Astrocyte (in vitro differentiated cells and primary cell): ENCODE results near the gene ZBTB7B. TPM values are rescaled to one million over a fixed set of nuclear protein-coding genes. Genes with fewer than 3 reads are reported as not detected.

ENCODE experiments used
- DNase-seq: peaks from one replicate; pipeline ENCODE4 v3.0.0-alpha.2; 2010; ENCODE audit warnings: low read depth
- FAIRE-seq: peaks from 2 replicates; lab custom pipeline; 2011; peaks lifted over from hg19 to GRCh38; lab: Jason Lieb, UNC
- H2AFZ ChIP-seq: 2 replicates; pipeline ENCODE4 v1.6.0; 2012; ENCODE audit warnings: low read depth, low read length, inconsistent platforms
- H3K27ac ChIP-seq: 2 replicates; pipeline ENCODE4 v1.5.1; 2011; ENCODE audit warnings: low read depth, low read length, inconsistent platforms
- H3K27me3 ChIP-seq: 2 replicates; pipeline ENCODE4 v1.6.0; 2011; ENCODE audit warnings: low read length, inconsistent platforms; ENCODE audit not compliant: insufficient read depth
- H3K36me3 ChIP-seq: 2 replicates; pipeline ENCODE4 v1.5.1; 2011; ENCODE audit warnings: low read length, inconsistent platforms; ENCODE audit not compliant: insufficient read depth
- H3K4me1 ChIP-seq: 2 replicates; pipeline ENCODE4 v1.5.1; 2011; ENCODE audit warnings: low read length, inconsistent platforms; ENCODE audit not compliant: insufficient read depth
- H3K4me2 ChIP-seq: 2 replicates; pipeline ENCODE4 v1.6.0; 2012; ENCODE audit warnings: low read length, inconsistent platforms
- H3K4me3 ChIP-seq: 2 replicates; pipeline ENCODE4 v1.5.1; 2011; ENCODE audit warnings: low read depth, mild to moderate bottlenecking, low read length, inconsistent platforms; ENCODE audit not compliant: insufficient read depth
- H3K79me2 ChIP-seq: 2 replicates; pipeline ENCODE4 v1.6.0; 2012; ENCODE audit warnings: mild to moderate bottlenecking, low read length, inconsistent platforms; ENCODE audit not compliant: insufficient read depth
- H3K9ac ChIP-seq: 2 replicates; pipeline ENCODE4 v1.6.0; 2012; ENCODE audit warnings: mild to moderate bottlenecking, low read length, inconsistent platforms
- H3K9me3 ChIP-seq: 2 replicates; pipeline ENCODE4 v1.5.1; 2012; ENCODE audit warnings: low read depth, mild to moderate bottlenecking, low read length, inconsistent platforms; ENCODE audit not compliant: insufficient read depth
- H4K20me1 ChIP-seq: 2 replicates; pipeline ENCODE4 v1.6.0; 2012; ENCODE audit warnings: low read length, inconsistent platforms; ENCODE audit not compliant: insufficient read depth
- H3K27ac Mint-ChIP-seq: one replicate; pipeline ENCODE4 v1.8.0; 2021; ENCODE audit warnings: mild to moderate bottlenecking, mixed read lengths; ENCODE audit not compliant: unreplicated experiment
- H3K27me3 Mint-ChIP-seq: one replicate; pipeline ENCODE4 v1.8.0; 2021; ENCODE audit warnings: low read depth, mixed read lengths; ENCODE audit not compliant: unreplicated experiment
- H3K36me3 Mint-ChIP-seq: one replicate; pipeline ENCODE4 v1.8.0; 2021; ENCODE audit warnings: low read depth, mixed read lengths; ENCODE audit not compliant: unreplicated experiment
- H3K4me1 Mint-ChIP-seq: one replicate; pipeline ENCODE4 v1.8.0; 2021; ENCODE audit warnings: low read depth, mixed read lengths; ENCODE audit not compliant: unreplicated experiment
- H3K4me3 Mint-ChIP-seq: one replicate; pipeline ENCODE4 v1.8.0; 2021; ENCODE audit warnings: mild to moderate bottlenecking, moderate library complexity, mixed read lengths; ENCODE audit not compliant: unreplicated experiment
- H3K9me3 Mint-ChIP-seq: one replicate; pipeline ENCODE4 v1.8.0; 2021; ENCODE audit warnings: mild to moderate bottlenecking, mixed read lengths; ENCODE audit not compliant: unreplicated experiment
- EZH2 ChIP-seq: IDR thresholded peaks from 2 replicates; pipeline ENCODE4 v1.6.1; 2012; ENCODE audit warnings: mild to moderate bottlenecking, low read length, inconsistent platforms; ENCODE audit not compliant: insufficient read depth
- total RNA-seq: library from RNA; stranded (reverse); gene quantifications from 2 replicates; pipeline ENCODE4 v1.2.1, GENCODE V29; 2021
- TF ChIP-seq, protein P1 (sequence below): IDR thresholded peaks from 2 replicates; pipeline ENCODE4 v1.5.1; 2011; ENCODE audit warnings: low read depth, mild to moderate bottlenecking, inconsistent platforms, low read length, moderate library complexity; ENCODE audit not compliant: insufficient read depth

The ZBTB7B gene
- total RNA-seq, 1 donor from 2014 or later = 46.1 TPM

GRCh38 chr1:155024315-155024714 lies 21.7 kb downstream of the ZBTB7B start:
- H3K36me3 Mint-ChIP-seq = no peaks in the 10 kb centered on the region
- H3K9me3 Mint-ChIP-seq = no peaks in the 10 kb centered on the region
- H4K20me1 ChIP-seq = no peaks in the 10 kb centered on the region
- H2AFZ ChIP-seq = no peak overlapping the region
- no peak overlapping the region for H3K4me3 ChIP-seq
- H3K27me3 ChIP-seq = no peaks in the 10 kb centered on the region
- H3K27me3 Mint-ChIP-seq = peaks cover 5% of the 10 kb centered on the region
- no peaks in the 10 kb centered on the region for H3K36me3 ChIP-seq
- DNase-seq (no peak), FAIRE-seq (no peak)
- no peaks in the 10 kb centered on the region for H3K9me3 ChIP-seq
- H3K4me1 ChIP-seq = no peaks in the 10 kb centered on the region
- no peak overlapping the region for H3K27ac Mint-ChIP-seq
- no peak overlapping the region for H3K9ac ChIP-seq
- H3K4me1 Mint-ChIP-seq = peaks cover 16% of the 10 kb centered on the region
- no peak overlapping the region for H3K4me2 ChIP-seq
- H3K4me3 Mint-ChIP-seq = no peak overlapping the region
- no peak for TF ChIP-seq EZH2
- TF ChIP-seq, protein P1, sequence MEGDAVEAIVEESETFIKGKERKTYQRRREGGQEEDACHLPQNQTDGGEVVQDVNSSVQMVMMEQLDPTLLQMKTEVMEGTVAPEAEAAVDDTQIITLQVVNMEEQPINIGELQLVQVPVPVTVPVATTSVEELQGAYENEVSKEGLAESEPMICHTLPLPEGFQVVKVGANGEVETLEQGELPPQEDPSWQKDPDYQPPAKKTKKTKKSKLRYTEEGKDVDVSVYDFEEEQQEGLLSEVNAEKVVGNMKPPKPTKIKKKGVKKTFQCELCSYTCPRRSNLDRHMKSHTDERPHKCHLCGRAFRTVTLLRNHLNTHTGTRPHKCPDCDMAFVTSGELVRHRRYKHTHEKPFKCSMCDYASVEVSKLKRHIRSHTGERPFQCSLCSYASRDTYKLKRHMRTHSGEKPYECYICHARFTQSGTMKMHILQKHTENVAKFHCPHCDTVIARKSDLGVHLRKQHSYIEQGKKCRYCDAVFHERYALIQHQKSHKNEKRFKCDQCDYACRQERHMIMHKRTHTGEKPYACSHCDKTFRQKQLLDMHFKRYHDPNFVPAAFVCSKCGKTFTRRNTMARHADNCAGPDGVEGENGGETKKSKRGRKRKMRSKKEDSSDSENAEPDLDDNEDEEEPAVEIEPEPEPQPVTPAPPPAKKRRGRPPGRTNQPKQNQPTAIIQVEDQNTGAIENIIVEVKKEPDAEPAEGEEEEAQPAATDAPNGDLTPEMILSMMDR = no peak
- H3K79me2 ChIP-seq = no peaks in the 10 kb centered on the region
- H3K27ac ChIP-seq = no peak overlapping the region

DNA sequence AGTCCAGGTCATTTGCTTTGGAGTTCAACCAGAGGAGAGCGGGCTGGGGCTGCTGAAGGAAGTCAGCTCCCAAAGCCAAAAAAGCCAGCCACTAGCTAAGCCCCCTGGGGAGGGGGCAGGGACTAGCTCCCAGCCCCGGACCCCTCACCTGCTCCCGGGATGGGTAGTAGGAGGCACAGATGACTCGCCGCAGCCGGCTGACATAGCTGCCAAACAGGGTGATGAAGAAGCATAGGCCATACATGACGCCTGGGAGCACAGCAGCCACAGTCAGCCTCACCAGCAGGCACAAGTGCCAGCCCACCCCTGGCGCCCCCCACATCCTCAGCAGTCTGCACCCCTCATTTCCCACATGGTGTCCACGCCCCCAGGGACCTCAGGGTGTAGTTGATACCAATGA lies 23.6 kb downstream of the ZBTB7B start:
- no peaks in the 10 kb centered on the region for H3K36me3 Mint-ChIP-seq
- DNase-seq (no peak), FAIRE-seq (no peak)
- Histone ChIP-seq H3K4me2 (no peak overlapping the region), H4K20me1 (no peaks in the 10 kb centered on the region), H3K4me1 (no peaks in the 10 kb centered on the region), H2AFZ (no peak overlapping the region), H3K4me3 (no peak overlapping the region), H3K9ac (no peak overlapping the region), H3K9me3 (no peaks in the 10 kb centered on the region), H3K79me2 (no peaks in the 10 kb centered on the region), H3K27ac (no peak overlapping the region), H3K27me3 (no peaks in the 10 kb centered on the region), H3K36me3 (no peaks in the 10 kb centered on the region)
- H3K4me3 Mint-ChIP-seq = no peak overlapping the region
- peaks cover 7% of the 10 kb centered on the region for H3K4me1 Mint-ChIP-seq
- H3K9me3 Mint-ChIP-seq = no peaks in the 10 kb centered on the region
- TF ChIP-seq, protein P1 = no peak
- no peak for TF ChIP-seq EZH2
- H3K27ac Mint-ChIP-seq = no peak overlapping the region
- H3K27me3 Mint-ChIP-seq = peaks cover 13% of the 10 kb centered on the region

DNA sequence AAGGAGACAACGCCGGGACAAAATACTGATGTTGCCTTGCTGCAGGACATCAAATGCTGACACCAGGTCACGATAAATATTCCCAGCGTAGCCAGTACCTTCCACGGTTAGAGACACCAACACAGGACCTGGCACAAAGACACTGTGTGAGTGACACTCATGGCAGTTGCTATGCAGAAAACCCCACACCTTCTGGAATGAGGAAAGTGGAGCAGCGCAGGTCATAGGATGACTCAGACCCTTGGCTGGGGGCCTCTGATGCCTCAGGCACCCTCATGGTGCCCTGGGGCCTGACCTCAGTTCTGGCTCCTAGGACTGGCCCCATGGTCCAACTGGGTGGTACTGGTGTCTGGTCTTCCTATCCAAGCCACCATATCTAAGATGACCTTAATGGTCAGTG lies 24.0 kb downstream of the ZBTB7B start:
- Histone ChIP-seq H3K4me1 (no peaks in the 10 kb centered on the region), H3K79me2 (no peaks in the 10 kb centered on the region), H2AFZ (no peak overlapping the region), H3K4me2 (no peak overlapping the region), H3K27me3 (no peaks in the 10 kb centered on the region), H3K27ac (no peak overlapping the region), H3K9me3 (no peaks in the 10 kb centered on the region), H3K4me3 (no peak overlapping the region), H3K36me3 (no peaks in the 10 kb centered on the region), H4K20me1 (no peaks in the 10 kb centered on the region), H3K9ac (no peak overlapping the region)
- H3K27me3 Mint-ChIP-seq = peaks cover 13% of the 10 kb centered on the region
- H3K9me3 Mint-ChIP-seq = no peaks in the 10 kb centered on the region
- no peak for FAIRE-seq
- no peak overlapping the region for H3K27ac Mint-ChIP-seq
- no peak for DNase-seq
- H3K4me1 Mint-ChIP-seq = peaks cover 7% of the 10 kb centered on the region
- no peak overlapping the region for H3K4me3 Mint-ChIP-seq
- TF ChIP-seq, protein P1 = no peak
- no peak for TF ChIP-seq EZH2
- H3K36me3 Mint-ChIP-seq = no peaks in the 10 kb centered on the region
